ENCODE measurements around the gene GAS2. TPM values are rescaled to one million over a fixed set of nuclear protein-coding genes. Genes with fewer than 3 reads are reported as not detected.

Gene GAS2
- total RNA-seq, 1 experiment from 2014 or later, result 2.8 TPM

- H4K20me1 ChIP-seq (ENCODE audit: insufficient read depth), result no peaks in the 10 kb centered on the region
- TF ChIP-seq EZH2 (IDR thresholded peaks at IDR 0.05; ENCODE audit: low read depth) (no peak), CTCF (conservative IDR thresholded peaks at IDR 0.05) (no peak)
- H2AFZ ChIP-seq, result no peak within 1 kb of the TSS
- no TSS peak for BruUV-seq (replicated peaks)
- no peaks in the 10 kb centered on the region for H3K79me2 ChIP-seq (ENCODE audit: low read depth)
- ChIA-PET CTCF (no interaction called here), POLR2A (ENCODE audit: unreplicated experiment) (no interaction called here)
- H3K9me3 ChIP-seq (ENCODE audit: insufficient read depth, low read depth), result no peaks in the 10 kb centered on the region
- no peaks in the 10 kb centered on the region for H3K9me2 ChIP-seq (ENCODE audit: insufficient read depth)
- H3K4me3 ChIP-seq, result no peak within 1 kb of the TSS
- H3K4me1 ChIP-seq (replicated peaks; ENCODE audit: insufficient read depth), result no peaks in the 10 kb centered on the region
- H3K36me3 ChIP-seq (ENCODE audit: low read depth), result no peaks in the 10 kb centered on the region
- no peaks in the 10 kb centered on the region for H3F3A ChIP-seq (ENCODE audit: insufficient read depth, low read depth)
- DNase-seq, result no peak
- H3K27me3 ChIP-seq (ENCODE audit: insufficient read depth, low read depth), result no peaks in the 10 kb centered on the region
- H3K27ac ChIP-seq, result no peak within 1 kb of the TSS
- no peak within 1 kb of the TSS for H3K4me2 ChIP-seq
- intact Hi-C loops (cut with micrococcal nuclease; ENCODE audit: unreplicated experiment), result no loop called here
Observed at GRCh38 chr11:22860241-22860640, 193.8 kb downstream of the GAS2 start, which contains the start of gene CCDC179. Gene CCDC179 (minus strand): TSS chr11:22860474. CDS start chr11:22860421, 53 bp downstream.

Other genes with a start within 250 kb of the GAS2 start
- gene FANCF, start 40.8 kb upstream of the GAS2 start, total RNA-seq (2021), result 8.0 and 8.3 TPM in 2 replicates
- gene SVIP, start 163.2 kb downstream of the GAS2 start, total RNA-seq (2021), result 21.8 and 34.2 TPM in 2 replicates
- not detected in 2 replicates for gene CCDC179, start 193.9 kb downstream of the GAS2 start, total RNA-seq (2021)

Measured in PC-9 (cell line).